GM23338 (cell line): ENCODE results near the gene KIF1A. TPM values are rescaled to one million over a fixed set of nuclear protein-coding genes. Genes with fewer than 3 reads are reported as not detected.

Experiments
- ATAC-seq: fragments of 200-7000 bp; cut with Tn5 transposase; 3 replicates; pipeline ENCODE4 v1.9.1; 2020
- DNase-seq: peaks from one replicate; pipeline ENCODE4 v3.0.0-alpha.2; 2015; ENCODE audit warnings: low spot score
- H2AFZ ChIP-seq: fragments of 200-600 bp; sonication (generic); 2 replicates; pipeline ENCODE4 v1.8.0; 2016; ENCODE audit warnings: antibody characterized with exemption, mild to moderate bottlenecking, moderate library complexity
- H3F3A ChIP-seq: fragments of 200-600 bp; sonication (generic); replicated peaks from 2 replicates; pipeline ENCODE4 v1.8.0; 2017; ENCODE audit warnings: antibody characterized with exemption, mixed run types, low read depth
- H3K27ac ChIP-seq: fragments of 200-600 bp; sonication (generic); 2 replicates; pipeline ENCODE4 v1.6.1; 2016; ENCODE audit warnings: low read depth
- H3K27me3 ChIP-seq: fragments of 200-600 bp; sonication (generic); 2 replicates; pipeline ENCODE4 v1.8.0; 2016; ENCODE audit warnings: mild to moderate bottlenecking, mixed run types, moderate library complexity; ENCODE audit not compliant: insufficient read depth
- H3K36me3 ChIP-seq: fragments of 200-600 bp; sonication (generic); 2 replicates; pipeline ENCODE4 v1.8.0; 2016; ENCODE audit warnings: mild to moderate bottlenecking; ENCODE audit not compliant: insufficient read depth
- H3K4me1 ChIP-seq: fragments of 200-600 bp; sonication (generic); 2 replicates; pipeline ENCODE4 v1.8.0; 2016; ENCODE audit warnings: mild to moderate bottlenecking, moderate library complexity; ENCODE audit not compliant: insufficient read depth
- H3K4me2 ChIP-seq: fragments of 200-600 bp; sonication (generic); 2 replicates; pipeline ENCODE4 v1.7.1; 2017; ENCODE audit warnings: mixed run types
- H3K4me3 ChIP-seq: fragments of 200-600 bp; sonication (generic); 2 replicates; pipeline ENCODE4 v1.6.1; 2016; ENCODE audit warnings: mixed run types
- H3K79me2 ChIP-seq: fragments of 200-600 bp; sonication (generic); replicated peaks from 2 replicates; pipeline ENCODE4 v1.8.0; 2017; ENCODE audit warnings: mild to moderate bottlenecking; ENCODE audit not compliant: insufficient read depth
- H3K9me2 ChIP-seq: fragments of 200-600 bp; sonication (generic); 2 replicates; pipeline ENCODE4 v1.8.0; 2017; ENCODE audit not compliant: insufficient read depth
- H4K20me1 ChIP-seq: fragments of 200-600 bp; sonication (generic); replicated peaks from 2 replicates; pipeline ENCODE4 v1.8.0; 2017; ENCODE audit warnings: mild to moderate bottlenecking; ENCODE audit not compliant: insufficient read depth
- H3K27ac Mint-ChIP-seq: 2 replicates; pipeline ENCODE4 v1.8.0; 2020; ENCODE audit warnings: inconsistent platforms, mild to moderate bottlenecking, moderate library complexity, mixed read lengths
- H3K27me3 Mint-ChIP-seq: 3 replicates; pipeline ENCODE4 v1.8.0; 2022; ENCODE audit warnings: low read depth, mild to moderate bottlenecking, moderate library complexity, mixed read lengths, inconsistent platforms; ENCODE audit not compliant: insufficient read depth, poor library complexity
- H3K36me3 Mint-ChIP-seq: 3 replicates; pipeline ENCODE4 v1.8.0; 2021; ENCODE audit warnings: low read depth, mild to moderate bottlenecking, inconsistent platforms, moderate library complexity, mixed read lengths
- H3K4me1 Mint-ChIP-seq: 3 replicates; pipeline ENCODE4 v1.8.0; 2020; ENCODE audit warnings: mild to moderate bottlenecking, inconsistent platforms, mixed read lengths
- H3K4me3 Mint-ChIP-seq: 3 replicates; pipeline ENCODE4 v1.8.0; 2021; ENCODE audit warnings: moderate library complexity, mild to moderate bottlenecking, inconsistent platforms, mixed read lengths
- H3K9me3 Mint-ChIP-seq: 3 replicates; pipeline ENCODE4 v1.8.0; 2020; ENCODE audit warnings: moderate library complexity, mild to moderate bottlenecking, inconsistent platforms, mixed read lengths
- EZH2phosphoT487 ChIP-seq: fragments of 200-600 bp; sonication (generic); IDR thresholded peaks from one replicate; pipeline ENCODE4 v1.8.1; 2018; ENCODE audit warnings: antibody characterized with exemption; ENCODE audit not compliant: unreplicated experiment
- polyA plus RNA-seq: library from polyadenylated mRNA; unstranded; fragments of >200 nt; fragmentation: Nextera tagmentation; extraction: Ambion mirVana; gene quantifications from 2 replicates; pipeline ENCODE4 v1.2.1, GENCODE V29; 2016
- total RNA-seq: library from RNA; depleted of rRNA; stranded (reverse); fragments of >200 nt; shearing (Covaris generic); gene quantifications from 2 replicates; pipeline ENCODE4 v1.2.3, GENCODE V29; 2014
- TF ChIP-seq, protein P1 (sequence below): fragments of 250-450 bp; sonication (Bioruptor Pico); IDR thresholded peaks from 2 replicates; pipeline ENCODE4 v1.5.0; 2020; ENCODE audit warnings: mild to moderate bottlenecking, moderate library complexity
- TF ChIP-seq, protein P2 (sequence below), 2 experiments: fragments of 200-600 bp in 1 of 2; sonication (generic) in 1 of 2; conservative IDR thresholded peaks; 2 replicates each; pipeline versions ENCODE4 v1.5.1 to v1.6.1; 2016 to 2017; ENCODE audit warnings: antibody characterized with exemption in 2 of 2, low read depth in 2 of 2, mild to moderate bottlenecking in 2 of 2, moderate library complexity in 1 of 2
- TF ChIP-seq, protein P3 (sequence below): IDR thresholded peaks from 2 replicates; pipeline ENCODE4 v1.6.1; 2016; ENCODE audit warnings: antibody characterized with exemption

The KIF1A gene
- total and polyA plus RNA-seq, 2 experiments from 2014 or later: 169 to 214 TPM

DNA sequence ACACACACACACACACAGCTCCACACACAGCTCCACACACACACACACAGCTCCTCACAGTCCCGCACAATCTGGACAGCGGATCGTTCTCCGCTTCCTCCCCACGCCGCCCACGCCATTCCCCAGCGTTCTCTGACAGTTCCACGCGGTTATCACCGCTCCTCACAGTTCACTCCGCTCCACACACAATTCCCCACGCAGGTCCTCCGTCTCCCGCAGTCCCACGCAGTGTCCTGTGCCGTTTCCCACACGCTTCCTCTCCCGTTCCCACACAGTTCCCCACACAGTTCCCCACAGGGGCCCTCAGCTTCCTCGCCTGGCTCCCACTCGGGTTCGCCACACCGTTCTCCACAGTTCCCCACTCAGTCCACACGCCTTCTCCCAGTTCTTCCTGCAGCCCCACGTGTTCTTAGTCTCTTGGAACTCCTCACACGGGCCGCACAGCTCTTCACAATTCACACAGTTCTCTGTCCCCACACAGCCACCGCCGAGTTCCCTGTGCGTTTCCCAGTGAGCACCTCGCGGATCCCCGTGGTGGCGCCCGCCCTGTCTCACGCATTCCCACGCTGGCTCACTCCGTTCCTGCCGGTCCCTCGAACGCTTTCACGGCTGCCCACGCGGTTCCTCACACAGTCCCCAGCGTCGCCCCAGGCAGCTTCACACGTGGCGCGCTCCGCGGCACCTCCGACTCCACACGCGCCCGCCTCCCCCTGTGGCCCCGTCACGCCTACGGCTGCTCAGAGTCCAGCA is 38.4 kb downstream of the KIF1A start:
- H4K20me1 ChIP-seq: peaks cover 13% of the 10 kb centered on the region; the same call in 1 of the 2 replicates
- no peak overlapping the region for H3K27ac ChIP-seq
- no peak overlapping the region for H2AFZ ChIP-seq
- no peaks in the 10 kb centered on the region for H3K79me2 ChIP-seq
- ATAC-seq (no peak), DNase-seq (no peak)
- Mint-ChIP-seq H3K4me1 (no peaks in the 10 kb centered on the region), H3K27me3 (peaks cover 3% of the 10 kb centered on the region), H3K36me3 (peaks cover 26% of the 10 kb centered on the region), H3K27ac (no peak overlapping the region), H3K4me3 (no peak overlapping the region), H3K9me3 (no peaks in the 10 kb centered on the region; the same call in 2 of the 3 replicates)
- peaks cover 4% of the 10 kb centered on the region for H3K36me3 ChIP-seq
- H3K9me2 ChIP-seq: no peaks in the 10 kb centered on the region
- no peaks in the 10 kb centered on the region for H3K4me1 ChIP-seq
- H3K4me2 ChIP-seq: no peak overlapping the region
- H3K27me3 ChIP-seq: no peaks in the 10 kb centered on the region
- TF ChIP-seq, protein P1, sequence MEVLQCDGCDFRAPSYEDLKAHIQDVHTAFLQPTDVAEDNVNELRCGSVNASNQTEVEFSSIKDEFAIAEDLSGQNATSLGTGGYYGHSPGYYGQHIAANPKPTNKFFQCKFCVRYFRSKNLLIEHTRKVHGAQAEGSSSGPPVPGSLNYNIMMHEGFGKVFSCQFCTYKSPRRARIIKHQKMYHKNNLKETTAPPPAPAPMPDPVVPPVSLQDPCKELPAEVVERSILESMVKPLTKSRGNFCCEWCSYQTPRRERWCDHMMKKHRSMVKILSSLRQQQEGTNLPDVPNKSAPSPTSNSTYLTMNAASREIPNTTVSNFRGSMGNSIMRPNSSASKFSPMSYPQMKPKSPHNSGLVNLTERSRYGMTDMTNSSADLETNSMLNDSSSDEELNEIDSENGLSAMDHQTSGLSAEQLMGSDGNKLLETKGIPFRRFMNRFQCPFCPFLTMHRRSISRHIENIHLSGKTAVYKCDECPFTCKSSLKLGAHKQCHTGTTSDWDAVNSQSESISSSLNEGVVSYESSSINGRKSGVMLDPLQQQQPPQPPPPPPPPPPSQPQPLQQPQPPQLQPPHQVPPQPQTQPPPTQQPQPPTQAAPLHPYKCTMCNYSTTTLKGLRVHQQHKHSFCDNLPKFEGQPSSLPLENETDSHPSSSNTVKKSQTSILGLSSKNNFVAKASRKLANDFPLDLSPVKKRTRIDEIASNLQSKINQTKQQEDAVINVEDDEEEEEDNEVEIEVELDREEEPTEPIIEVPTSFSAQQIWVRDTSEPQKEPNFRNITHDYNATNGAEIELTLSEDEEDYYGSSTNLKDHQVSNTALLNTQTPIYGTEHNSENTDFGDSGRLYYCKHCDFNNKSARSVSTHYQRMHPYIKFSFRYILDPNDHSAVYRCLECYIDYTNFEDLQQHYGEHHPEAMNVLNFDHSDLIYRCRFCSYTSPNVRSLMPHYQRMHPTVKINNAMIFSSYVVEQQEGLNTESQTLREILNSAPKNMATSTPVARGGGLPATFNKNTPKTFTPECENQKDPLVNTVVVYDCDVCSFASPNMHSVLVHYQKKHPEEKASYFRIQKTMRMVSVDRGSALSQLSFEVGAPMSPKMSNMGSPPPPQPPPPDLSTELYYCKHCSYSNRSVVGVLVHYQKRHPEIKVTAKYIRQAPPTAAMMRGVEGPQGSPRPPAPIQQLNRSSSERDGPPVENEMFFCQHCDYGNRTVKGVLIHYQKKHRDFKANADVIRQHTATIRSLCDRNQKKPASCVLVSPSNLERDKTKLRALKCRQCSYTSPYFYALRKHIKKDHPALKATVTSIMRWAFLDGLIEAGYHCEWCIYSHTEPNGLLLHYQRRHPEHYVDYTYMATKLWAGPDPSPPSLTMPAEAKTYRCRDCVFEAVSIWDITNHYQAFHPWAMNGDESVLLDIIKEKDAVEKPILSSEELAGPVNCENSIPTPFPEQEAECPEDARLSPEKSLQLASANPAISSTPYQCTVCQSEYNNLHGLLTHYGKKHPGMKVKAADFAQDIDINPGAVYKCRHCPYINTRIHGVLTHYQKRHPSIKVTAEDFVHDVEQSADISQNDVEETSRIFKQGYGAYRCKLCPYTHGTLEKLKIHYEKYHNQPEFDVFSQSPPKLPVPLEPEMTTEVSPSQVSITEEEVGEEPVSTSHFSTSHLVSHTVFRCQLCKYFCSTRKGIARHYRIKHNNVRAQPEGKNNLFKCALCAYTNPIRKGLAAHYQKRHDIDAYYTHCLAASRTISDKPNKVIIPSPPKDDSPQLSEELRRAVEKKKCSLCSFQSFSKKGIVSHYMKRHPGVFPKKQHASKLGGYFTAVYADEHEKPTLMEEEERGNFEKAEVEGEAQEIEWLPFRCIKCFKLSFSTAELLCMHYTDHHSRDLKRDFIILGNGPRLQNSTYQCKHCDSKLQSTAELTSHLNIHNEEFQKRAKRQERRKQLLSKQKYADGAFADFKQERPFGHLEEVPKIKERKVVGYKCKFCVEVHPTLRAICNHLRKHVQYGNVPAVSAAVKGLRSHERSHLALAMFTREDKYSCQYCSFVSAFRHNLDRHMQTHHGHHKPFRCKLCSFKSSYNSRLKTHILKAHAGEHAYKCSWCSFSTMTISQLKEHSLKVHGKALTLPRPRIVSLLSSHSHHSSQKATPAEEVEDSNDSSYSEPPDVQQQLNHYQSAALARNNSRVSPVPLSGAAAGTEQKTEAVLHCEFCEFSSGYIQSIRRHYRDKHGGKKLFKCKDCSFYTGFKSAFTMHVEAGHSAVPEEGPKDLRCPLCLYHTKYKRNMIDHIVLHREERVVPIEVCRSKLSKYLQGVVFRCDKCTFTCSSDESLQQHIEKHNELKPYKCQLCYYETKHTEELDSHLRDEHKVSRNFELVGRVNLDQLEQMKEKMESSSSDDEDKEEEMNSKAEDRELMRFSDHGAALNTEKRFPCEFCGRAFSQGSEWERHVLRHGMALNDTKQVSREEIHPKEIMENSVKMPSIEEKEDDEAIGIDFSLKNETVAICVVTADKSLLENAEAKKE (CRISPR knock-in tag): no peak
- TF ChIP-seq, protein P2, sequence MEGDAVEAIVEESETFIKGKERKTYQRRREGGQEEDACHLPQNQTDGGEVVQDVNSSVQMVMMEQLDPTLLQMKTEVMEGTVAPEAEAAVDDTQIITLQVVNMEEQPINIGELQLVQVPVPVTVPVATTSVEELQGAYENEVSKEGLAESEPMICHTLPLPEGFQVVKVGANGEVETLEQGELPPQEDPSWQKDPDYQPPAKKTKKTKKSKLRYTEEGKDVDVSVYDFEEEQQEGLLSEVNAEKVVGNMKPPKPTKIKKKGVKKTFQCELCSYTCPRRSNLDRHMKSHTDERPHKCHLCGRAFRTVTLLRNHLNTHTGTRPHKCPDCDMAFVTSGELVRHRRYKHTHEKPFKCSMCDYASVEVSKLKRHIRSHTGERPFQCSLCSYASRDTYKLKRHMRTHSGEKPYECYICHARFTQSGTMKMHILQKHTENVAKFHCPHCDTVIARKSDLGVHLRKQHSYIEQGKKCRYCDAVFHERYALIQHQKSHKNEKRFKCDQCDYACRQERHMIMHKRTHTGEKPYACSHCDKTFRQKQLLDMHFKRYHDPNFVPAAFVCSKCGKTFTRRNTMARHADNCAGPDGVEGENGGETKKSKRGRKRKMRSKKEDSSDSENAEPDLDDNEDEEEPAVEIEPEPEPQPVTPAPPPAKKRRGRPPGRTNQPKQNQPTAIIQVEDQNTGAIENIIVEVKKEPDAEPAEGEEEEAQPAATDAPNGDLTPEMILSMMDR (conservative IDR thresholded peaks at IDR 0.05; ENCODE audit: low read depth in 2 of 2): no peak
- TF ChIP-seq EZH2phosphoT487: no peak
- TF ChIP-seq, protein P3, sequence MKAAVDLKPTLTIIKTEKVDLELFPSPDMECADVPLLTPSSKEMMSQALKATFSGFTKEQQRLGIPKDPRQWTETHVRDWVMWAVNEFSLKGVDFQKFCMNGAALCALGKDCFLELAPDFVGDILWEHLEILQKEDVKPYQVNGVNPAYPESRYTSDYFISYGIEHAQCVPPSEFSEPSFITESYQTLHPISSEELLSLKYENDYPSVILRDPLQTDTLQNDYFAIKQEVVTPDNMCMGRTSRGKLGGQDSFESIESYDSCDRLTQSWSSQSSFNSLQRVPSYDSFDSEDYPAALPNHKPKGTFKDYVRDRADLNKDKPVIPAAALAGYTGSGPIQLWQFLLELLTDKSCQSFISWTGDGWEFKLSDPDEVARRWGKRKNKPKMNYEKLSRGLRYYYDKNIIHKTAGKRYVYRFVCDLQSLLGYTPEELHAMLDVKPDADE: no peak
- no peaks in the 10 kb centered on the region for H3F3A ChIP-seq
- H3K4me3 ChIP-seq: no peak overlapping the region
